ENCODE measurements around the gene HBEGF. TPM values are rescaled to one million over a fixed set of nuclear protein-coding genes. Genes with fewer than 3 reads are reported as not detected.
A peak's percentile ranks its signal among the peaks of the same experiment; 100 is the strongest.

The HBEGF gene
- polyA plus RNA-seq, 2 of the 4 experiments (the other 2 are of a cell fraction), result 3.4 to 5.0 TPM

DNA sequence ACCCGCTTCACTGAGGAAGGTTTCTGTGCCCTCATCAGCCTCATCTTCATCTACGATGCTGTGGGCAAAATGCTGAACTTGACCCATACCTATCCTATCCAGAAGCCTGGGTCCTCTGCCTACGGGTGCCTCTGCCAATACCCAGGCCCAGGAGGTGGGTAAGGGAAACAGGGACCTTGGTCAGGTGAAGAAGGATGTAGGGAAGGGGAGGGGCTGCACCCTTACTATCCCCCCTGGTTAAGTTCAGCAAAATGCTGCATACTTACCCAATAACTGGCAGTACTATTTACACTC, 18.0 kb upstream of the HBEGF start (continued):
- TF ChIP-seq, protein P1, sequence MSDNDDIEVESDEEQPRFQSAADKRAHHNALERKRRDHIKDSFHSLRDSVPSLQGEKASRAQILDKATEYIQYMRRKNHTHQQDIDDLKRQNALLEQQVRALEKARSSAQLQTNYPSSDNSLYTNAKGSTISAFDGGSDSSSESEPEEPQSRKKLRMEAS (IDR thresholded peaks at IDR 0.05), result no peak
- no peak for TF ChIP-seq CEBPB (IDR thresholded peaks at IDR 0.05)
- no peak for TF ChIP-seq GATA3 (IDR thresholded peaks at IDR 0.05; ENCODE audit: borderline replicate concordance)

DNA sequence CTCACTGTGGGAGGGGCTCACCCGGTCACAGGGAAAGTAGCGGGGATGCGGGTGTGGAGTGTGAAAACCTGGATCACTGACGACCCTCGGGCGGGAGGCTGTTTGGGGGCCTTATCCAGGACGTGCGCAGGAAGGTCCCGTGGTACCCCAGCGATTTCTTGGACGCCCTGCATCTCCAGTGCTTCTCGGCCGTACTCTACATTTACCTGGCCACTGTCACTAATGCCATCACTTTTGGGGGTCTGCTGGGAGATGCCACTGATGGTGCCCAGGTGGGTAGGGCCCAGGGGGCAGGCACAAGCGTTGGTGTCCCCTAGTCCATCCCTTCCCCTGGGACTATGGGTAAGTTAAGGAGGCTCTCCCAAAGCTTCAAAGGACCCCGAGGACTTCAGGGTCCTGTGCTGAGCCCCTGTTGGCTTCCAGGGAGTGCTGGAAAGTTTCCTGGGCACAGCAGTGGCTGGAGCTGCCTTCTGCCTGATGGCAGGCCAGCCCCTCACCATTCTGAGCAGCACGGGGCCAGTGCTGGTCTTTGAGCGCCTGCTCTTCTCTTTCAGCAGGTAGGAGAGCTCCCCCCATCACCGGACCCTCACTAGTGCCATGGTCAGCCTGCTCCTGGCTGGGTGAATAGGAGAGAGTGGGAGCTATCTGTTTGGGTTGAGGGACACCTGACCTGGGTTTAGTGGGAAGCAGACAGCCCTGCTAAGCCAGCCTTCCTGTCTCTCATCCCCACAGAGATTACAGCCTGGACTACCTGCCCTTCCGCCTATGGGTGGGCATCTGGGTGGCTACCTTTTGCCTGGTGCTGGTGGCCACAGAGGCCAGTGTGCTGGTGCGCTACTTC, 17.4 kb upstream of the HBEGF start:
- Histone ChIP-seq H3K4me2 (peak overlapping the region; percentile 84), H3K4me3 (peak overlapping the region; percentile 37), H3K9me3 (no peaks in the 10 kb centered on the region), H3K4me1 (no peaks in the 10 kb centered on the region), H3K27ac (peak overlapping the region; percentile 21 to 80; a peak in 3 of 6 replicates)
- TF ChIP-seq HOXA7 (CRISPR knock-in tag; IDR thresholded peaks at IDR 0.05), result no peak
- DNase-seq (ENCODE audit: low read depth in 1 of 2, low spot score in 1 of 2) (no peak), ATAC-seq (no peak), FAIRE-seq (no peak)
- 59% methylated on average over 20 of the region's 20 CpGs for WGBS (ENCODE audit: missing lambda C conversion rate)
- ChIA-PET CTCF (interaction anchor here (0.6 to 36.9 kb wide), 28 partner anchors 9 to 356 kb away, joined by 3 to 1613 read pairs (median 4); partner anchors contain the start of genes HBEGF and TMCO6), POLR2A (interaction anchor here (0.8 kb wide), 2 partner anchors 17 to 347 kb away, joined by 3 read pairs; partner anchors contain the start of gene HBEGF)

DNA sequence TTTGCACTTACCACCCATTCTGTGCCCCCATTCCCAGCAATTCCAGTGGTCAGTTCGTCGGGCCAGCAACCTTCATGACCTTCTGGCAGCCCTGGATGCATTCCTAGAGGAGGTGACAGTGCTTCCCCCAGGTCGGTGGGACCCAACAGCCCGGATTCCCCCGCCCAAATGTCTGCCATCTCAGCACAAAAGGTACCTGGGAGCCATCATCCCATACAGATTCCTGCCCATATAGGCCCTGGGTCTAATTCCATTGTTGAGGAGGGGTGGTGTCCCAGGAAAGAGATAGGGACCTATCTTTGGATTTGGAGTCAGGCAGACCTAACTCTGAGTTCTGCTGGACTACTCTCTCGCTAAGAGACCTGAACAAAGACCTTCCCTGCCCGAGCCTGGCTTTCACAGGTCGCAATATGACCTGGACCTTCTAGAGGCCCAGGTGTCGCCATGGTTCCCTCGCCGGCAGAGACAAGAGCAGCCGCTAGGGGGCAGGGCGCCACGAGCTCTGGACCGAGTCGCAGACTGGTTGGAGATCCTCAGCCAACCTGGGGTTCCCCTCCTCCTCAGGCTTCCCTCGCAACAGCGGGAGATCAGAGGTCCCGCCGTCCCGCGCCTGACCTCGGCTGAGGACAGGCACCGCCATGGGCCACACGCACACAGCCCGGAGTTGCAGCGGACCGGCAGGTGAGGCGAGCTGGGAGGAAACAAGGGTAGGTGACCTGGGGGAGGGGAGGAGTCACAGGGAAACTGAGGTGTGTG, 16.6 kb upstream of the HBEGF start:
- ATAC-seq (peak; percentile 77 to 91), FAIRE-seq (peak; percentile 77), DNase-seq (ENCODE audit: low read depth in 1 of 2, low spot score in 1 of 2) (peak; percentile 80 to 88)
- TF ChIP-seq SMC3 (IDR thresholded peaks at IDR 0.05), result peak; percentile 63
- peak; percentile 67 to 69 for TF ChIP-seq RAD21 (conservative IDR thresholded peaks at IDR 0.05 in 1 of 2, IDR thresholded peaks at IDR 0.05 in 1 of 2)
- no peak for TF ChIP-seq NFE2L2 (conservative IDR thresholded peaks at IDR 0.05; ENCODE audit: low read length)
- no peak for TF ChIP-seq MAZ (IDR thresholded peaks at IDR 0.05; ENCODE audit: borderline replicate concordance, low read depth, low read length)
- TF ChIP-seq HDAC2 (IDR thresholded peaks at IDR 0.05), result no peak
- TF ChIP-seq, protein P2, sequence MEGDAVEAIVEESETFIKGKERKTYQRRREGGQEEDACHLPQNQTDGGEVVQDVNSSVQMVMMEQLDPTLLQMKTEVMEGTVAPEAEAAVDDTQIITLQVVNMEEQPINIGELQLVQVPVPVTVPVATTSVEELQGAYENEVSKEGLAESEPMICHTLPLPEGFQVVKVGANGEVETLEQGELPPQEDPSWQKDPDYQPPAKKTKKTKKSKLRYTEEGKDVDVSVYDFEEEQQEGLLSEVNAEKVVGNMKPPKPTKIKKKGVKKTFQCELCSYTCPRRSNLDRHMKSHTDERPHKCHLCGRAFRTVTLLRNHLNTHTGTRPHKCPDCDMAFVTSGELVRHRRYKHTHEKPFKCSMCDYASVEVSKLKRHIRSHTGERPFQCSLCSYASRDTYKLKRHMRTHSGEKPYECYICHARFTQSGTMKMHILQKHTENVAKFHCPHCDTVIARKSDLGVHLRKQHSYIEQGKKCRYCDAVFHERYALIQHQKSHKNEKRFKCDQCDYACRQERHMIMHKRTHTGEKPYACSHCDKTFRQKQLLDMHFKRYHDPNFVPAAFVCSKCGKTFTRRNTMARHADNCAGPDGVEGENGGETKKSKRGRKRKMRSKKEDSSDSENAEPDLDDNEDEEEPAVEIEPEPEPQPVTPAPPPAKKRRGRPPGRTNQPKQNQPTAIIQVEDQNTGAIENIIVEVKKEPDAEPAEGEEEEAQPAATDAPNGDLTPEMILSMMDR (IDR thresholded peaks at IDR 0.05), result peak; percentile 86
- TF ChIP-seq, protein P1 (IDR thresholded peaks at IDR 0.05), result peak; percentile 64
- POLR2A ChIA-PET, result interaction anchor here (0.5 to 0.8 kb wide), 3 partner anchors 16 to 348 kb away, joined by 3 to 6 read pairs (median 3); partner anchors contain the start of gene HBEGF
- CTCF ChIA-PET, result interaction anchor here (0.6 to 36.9 kb wide), 28 partner anchors 10 to 357 kb away, joined by 3 to 1613 read pairs (median 4); partner anchors contain the start of genes HBEGF and TMCO6
- Histone ChIP-seq H3K4me2 (peak overlapping the region; percentile 84), H3K4me3 (peak overlapping the region; percentile 37), H3K27ac (peak overlapping the region; percentile 21 to 80; a peak in 3 of 6 replicates), H3K4me1 (no peaks in the 10 kb centered on the region), H3K9me3 (no peaks in the 10 kb centered on the region)
- WGBS (ENCODE audit: missing lambda C conversion rate), result 12% methylated on average over 27 of the region's 29 CpGs

DNA sequence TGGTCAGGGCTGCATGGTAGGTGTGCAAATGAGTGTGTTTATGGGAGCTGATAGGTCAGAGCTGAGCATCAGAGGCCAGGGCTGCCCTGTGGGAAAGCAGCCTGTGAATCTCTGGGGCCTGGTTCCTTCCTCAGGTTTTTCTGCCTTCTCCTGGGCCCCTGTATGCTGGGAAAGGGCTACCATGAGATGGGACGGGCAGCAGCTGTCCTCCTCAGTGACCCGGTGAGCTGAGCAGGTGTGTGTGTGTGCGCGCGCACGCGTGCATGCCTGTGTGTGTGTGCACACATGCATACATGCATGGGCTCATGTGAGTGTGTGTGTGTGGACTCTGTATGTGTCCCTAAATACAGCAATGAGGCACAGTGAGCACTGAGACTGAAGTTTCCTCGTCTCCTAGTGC, 15.9 kb upstream of the HBEGF start:
- H3K4me1 ChIP-seq, result peaks cover 2% of the 10 kb centered on the region; the same call in 1 of the 3 replicates
- DNase-seq (ENCODE audit: low read depth in 1 of 2, low spot score in 1 of 2) (no peak), ATAC-seq (no peak), FAIRE-seq (no peak)
- H3K27ac ChIP-seq, result no peak overlapping the region
- POLR2A ChIA-PET, result no interaction called here
- no peak overlapping the region for H3K4me2 ChIP-seq
- 71% methylated on average over 8 of the region's 8 CpGs for WGBS (ENCODE audit: missing lambda C conversion rate)
- no peak overlapping the region for H3K4me3 ChIP-seq
- CTCF ChIA-PET, result interaction anchor here (1.0 to 36.9 kb wide), 6 partner anchors 11 to 357 kb away, joined by 3 to 1613 read pairs (median 40); partner anchors contain the start of gene HBEGF
- no peaks in the 10 kb centered on the region for H3K9me3 ChIP-seq
- no peak for TF ChIP-seq CHD4 (IDR thresholded peaks at IDR 0.05; ENCODE audit: borderline replicate concordance)
- TF ChIP-seq, protein P2 (IDR thresholded peaks at IDR 0.05), result no peak
- TF ChIP-seq HOXB13 (CRISPR knock-in tag; IDR thresholded peaks at IDR 0.05; ENCODE audit: low read depth), result no peak
- TF ChIP-seq MYC (IDR thresholded peaks at IDR 0.05; ENCODE audit: borderline replicate concordance, low read length), result no peak
- no peak for TF ChIP-seq FOXS1 (CRISPR knock-in tag; IDR thresholded peaks at IDR 0.05)
- TF ChIP-seq, protein P3, sequence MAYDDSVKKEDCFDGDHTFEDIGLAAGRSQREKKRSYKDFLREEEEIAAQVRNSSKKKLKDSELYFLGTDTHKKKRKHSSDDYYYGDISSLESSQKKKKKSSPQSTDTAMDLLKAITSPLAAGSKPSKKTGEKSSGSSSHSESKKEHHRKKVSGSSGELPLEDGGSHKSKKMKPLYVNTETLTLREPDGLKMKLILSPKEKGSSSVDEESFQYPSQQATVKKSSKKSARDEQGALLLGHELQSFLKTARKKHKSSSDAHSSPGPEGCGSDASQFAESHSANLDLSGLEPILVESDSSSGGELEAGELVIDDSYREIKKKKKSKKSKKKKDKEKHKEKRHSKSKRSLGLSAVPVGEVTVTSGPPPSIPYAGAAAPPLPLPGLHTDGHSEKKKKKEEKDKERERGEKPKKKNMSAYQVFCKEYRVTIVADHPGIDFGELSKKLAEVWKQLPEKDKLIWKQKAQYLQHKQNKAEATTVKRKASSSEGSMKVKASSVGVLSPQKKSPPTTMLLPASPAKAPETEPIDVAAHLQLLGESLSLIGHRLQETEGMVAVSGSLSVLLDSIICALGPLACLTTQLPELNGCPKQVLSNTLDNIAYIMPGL (CRISPR knock-in tag; IDR thresholded peaks at IDR 0.05; ENCODE audit: borderline replicate concordance), result no peak
- TF ChIP-seq POLR2AphosphoS2 (conservative IDR thresholded peaks at IDR 0.05; ENCODE audit: low read length), result no peak
- TF ChIP-seq ZSCAN20 (CRISPR knock-in tag; IDR thresholded peaks at IDR 0.05), result no peak
- no peak for TF ChIP-seq RFX5 (IDR thresholded peaks at IDR 0.05)
- TF ChIP-seq KDM1A (IDR thresholded peaks at IDR 0.05; ENCODE audit: low read depth), result no peak
- TF ChIP-seq MAZ (IDR thresholded peaks at IDR 0.05; ENCODE audit: borderline replicate concordance, low read depth, low read length), result no peak
- no peak for TF ChIP-seq RCOR1 (IDR thresholded peaks at IDR 0.05; ENCODE audit: low read depth, low read length)
- TF ChIP-seq ZNF302 (CRISPR knock-in tag; IDR thresholded peaks at IDR 0.05), result no peak
- TF ChIP-seq EHF (CRISPR knock-in tag; IDR thresholded peaks at IDR 0.05), result no peak

All from A549 (cell line).